HG03045 (cell line): Measurements from ENCODE around the gene MOAP1.
"Not testable (repeated sequence)": the region's sequence is repeated elsewhere in the genome, so short reads cannot be mapped to it uniquely, and the experiment has no call there.

Source experiments
- ATAC-seq: cut with Tn5 transposase; IDR thresholded peaks from one replicate; pipeline ENCODE4 v1.9.1; 2021; ENCODE audit warnings: mild to moderate bottlenecking, moderate library complexity; ENCODE audit not compliant: unreplicated experiment

MOAP1 gene

DNA sequence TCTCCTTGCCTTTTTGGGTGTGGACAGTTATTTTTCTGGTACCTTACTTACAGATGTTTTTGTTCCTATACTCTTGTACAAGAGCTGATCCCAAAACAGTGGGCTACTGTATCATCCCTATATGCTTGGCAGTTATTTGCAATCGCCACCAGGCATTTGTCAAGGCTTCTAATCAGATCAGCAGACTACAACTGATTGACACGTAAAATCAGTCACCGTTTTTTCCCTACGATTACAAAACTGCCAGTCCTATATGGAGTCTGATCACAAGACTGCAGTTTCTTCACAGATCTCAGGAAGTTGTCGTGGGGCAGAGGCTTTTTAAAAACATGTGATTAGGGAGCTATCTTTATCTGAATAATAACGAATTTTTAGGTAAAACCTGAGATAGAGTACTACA is 1.8 kb upstream of the MOAP1 start:
- no peak for ATAC-seq

- no peak for ATAC-seq
These were observed 638 bp upstream of the MOAP1 start for GRCh38 chr14:93185349-93185720.

DNA sequence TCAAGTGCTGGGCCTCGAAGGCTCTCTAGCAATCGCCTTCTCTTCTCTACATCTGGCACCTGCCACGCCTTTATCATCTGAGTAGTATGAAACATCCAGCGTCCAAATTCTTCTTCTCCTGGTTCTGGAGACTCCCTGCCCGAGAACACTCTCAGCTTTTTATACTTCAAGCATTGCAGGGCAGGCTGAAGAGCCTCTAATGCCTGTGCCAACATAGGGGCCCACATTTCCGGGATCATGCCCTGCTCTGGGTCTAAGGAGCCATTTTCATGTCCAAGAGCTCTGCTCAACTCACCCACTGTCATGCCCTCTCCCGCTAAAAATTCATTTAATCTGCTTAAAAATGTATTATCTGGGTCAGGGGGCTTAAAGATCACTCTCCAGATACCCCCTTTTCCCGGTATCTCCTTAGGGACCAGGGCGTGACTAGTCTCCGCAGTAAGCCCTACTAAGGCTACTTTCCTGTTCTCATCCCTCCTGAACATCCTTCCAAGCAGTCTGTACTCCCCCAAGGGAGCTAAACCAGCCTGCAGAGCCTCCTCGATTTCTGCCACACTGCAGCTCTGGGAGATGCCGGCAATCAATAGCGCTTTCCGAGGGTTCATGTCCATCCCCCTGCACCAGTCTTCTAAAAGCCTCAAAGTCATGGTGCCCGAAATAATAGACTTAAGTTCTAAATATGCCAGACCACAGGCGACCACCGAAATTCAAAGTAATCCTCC is 940 bp downstream of the MOAP1 start:
- no peak for ATAC-seq

- no peak for ATAC-seq
These were observed 9.2 kb downstream of the MOAP1 start for GRCh38 chr14:93175492-93175891.

GRCh38 chr14:93174731-93175130 is 10.0 kb downstream of the MOAP1 start:
- ATAC-seq = not testable (repeated sequence)

- no peak for ATAC-seq
These were observed 10.7 kb downstream of the MOAP1 start for GRCh38 chr14:93173943-93174395.

GRCh38 chr14:93171376-93171775 is 13.3 kb downstream of the MOAP1 start:
- ATAC-seq = no peak

DNA sequence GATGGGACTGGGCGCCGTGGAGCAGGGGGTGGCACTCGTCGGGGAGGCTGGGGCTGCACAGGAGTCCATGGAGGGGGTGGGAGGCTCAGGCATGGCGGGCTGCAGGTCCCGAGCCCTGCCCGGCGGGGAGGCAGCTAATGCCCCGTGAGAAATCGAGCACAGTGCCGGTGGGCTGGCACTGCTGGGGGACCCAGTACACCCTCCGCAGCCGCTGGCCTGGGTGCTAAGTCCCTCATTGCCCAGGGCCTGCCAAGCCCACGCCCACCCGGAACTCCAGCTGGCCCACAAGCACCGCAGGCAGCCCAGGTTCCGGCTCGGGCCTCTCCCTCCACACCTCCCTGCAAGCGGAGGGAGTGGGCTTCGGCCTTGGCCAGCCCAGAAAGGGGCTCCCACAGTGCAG is 14.6 kb downstream of the MOAP1 start:
- ATAC-seq = not testable (repeated sequence)

DNA sequence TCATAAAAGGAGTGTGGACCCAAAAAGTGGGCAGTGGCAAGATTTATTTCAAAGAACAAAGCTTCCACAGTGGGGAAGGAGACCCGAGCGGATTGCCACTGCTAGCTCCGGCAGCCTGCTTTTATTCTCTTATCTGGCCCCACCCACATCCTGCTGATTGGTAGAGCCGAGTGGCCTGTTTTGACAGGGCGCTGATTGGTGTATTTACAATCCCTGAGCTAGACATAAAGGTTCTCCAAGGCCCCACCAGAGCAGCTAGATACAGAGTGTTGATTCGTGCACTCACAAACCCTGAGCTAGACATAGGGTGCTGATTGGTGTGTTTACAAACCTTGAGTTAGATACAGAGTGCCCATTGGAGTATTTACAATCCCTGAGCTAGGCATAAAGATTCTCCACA is 15.1 kb downstream of the MOAP1 start:
- ATAC-seq = not testable (repeated sequence)

DNA sequence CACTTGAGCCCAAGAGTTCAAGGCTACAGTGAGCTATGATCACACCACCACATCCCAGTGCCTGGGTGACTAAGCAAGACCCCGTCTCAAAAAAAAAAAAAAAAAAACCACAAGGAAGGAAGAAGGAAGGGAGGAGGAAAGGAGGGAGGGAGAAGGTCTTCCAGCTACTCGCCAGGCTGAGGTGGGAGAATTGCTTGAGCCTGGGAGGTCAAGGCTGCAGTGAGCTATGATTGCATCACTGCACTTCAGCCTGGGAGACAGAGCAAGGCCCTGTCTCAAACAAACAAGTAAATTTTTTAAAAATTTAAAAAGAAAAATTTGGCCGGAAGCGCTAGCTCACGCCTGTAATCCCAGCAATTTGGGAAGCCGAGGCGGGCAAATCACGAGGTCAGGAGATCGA is 16.1 kb downstream of the MOAP1 start:
- not testable (repeated sequence) for ATAC-seq

- ATAC-seq = not testable (repeated sequence)
These were observed 19.1 kb downstream of the MOAP1 start for GRCh38 chr14:93165271-93166265.

DNA sequence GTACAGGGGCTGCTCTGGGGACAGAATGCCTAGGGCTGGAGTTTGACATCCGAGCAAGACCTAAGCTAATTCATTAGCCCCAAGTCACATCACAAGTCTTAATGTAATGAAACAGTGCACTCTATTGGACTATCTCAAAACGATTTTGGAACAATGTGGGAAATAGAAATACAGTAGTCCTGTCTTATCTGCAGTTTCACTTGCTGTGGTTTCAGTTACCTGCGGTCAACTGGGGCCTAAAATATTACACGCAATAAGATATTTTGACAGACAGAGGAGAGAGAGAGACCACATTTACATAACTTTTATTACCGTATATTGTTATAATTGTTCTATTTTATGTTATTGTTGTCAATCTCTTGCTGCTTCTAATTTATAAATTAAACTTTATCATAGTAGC is 21.1 kb downstream of the MOAP1 start:
- no peak for ATAC-seq

GRCh38 chr14:93161411-93161940 is 23.2 kb downstream of the MOAP1 start:
- no peak for ATAC-seq

- ATAC-seq = no peak
These were observed 24.3 kb downstream of the MOAP1 start for GRCh38 chr14:93160353-93160801.

DNA sequence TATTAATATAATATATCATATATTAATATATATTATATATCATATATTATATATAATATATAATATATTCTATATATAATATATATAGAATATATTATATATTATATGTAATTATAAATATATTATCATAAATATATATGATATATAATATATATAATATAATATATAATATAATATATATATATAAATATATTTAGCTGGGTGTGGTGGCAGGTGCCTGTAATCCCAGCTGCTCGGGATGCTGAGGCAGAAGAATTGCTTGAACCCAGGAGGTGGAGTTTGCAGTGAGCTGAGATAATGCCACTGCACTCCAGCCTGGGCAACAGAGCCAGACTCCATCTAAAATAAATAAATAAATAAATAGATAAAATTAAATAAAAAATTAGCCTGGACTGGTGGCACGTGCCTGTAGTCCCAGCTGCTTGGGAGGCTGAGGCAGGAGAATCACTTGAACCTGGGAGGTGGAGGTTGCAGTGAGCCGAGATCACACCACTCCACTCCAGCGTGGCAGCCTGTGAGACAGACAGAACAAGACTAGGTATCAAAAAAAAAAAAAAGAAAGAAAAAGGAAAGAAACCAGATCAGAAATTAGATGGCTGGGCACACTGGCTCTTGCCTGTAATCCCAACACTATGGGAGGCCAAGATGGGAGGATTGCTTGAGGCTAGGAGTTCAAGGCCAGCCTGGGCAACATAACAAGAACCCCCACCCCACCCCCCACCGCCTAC is 24.9 kb downstream of the MOAP1 start:
- not testable (repeated sequence) for ATAC-seq

GRCh38 chr14:93158349-93158748 is 26.3 kb downstream of the MOAP1 start:
- not testable (repeated sequence) for ATAC-seq

- no peak for ATAC-seq
These were observed 27.9 kb downstream of the MOAP1 start for GRCh38 chr14:93156693-93157369.

DNA sequence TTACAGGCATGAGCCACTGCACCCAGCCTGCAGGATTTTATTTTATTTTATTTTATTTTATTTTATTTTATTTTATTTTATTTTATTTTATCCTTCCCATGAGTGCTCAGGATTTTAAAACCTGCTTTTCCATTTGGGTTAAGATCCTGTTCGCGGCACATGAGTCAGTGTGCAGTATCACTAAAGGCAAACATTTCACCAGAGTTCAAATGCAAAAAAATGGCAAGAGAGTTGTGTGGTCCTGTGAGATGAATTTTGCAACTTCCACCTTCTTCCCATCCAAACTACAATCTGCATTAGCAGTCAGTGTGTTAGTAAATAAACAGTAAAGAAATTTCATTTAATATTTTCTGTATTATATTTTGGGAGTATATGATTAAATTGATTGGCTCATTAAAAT is 29.0 kb downstream of the MOAP1 start:
- no peak for ATAC-seq

DNA sequence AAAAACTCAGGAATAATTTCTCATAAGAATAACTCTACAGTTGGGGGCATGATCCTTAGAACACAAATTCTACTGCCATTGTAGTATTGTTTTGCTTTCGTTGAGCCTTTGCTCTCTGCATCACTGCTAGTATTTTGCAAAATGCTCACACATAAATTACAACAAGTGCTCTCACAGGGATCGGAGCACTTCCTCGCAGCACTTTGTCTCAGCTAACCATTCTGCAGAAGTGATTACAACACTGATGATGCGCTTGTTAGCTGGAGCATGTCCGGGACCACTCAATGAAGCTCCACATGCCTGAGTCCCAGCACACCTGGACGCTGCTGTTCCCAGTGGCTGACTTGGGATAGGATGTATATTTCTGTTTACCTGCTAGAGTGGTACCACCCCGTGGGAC is 31.6 kb downstream of the MOAP1 start:
- ATAC-seq = no peak
